Fibroblast of lung (primary cell): ENCODE results near the gene FCRL2. TPM values are rescaled to one million over a fixed set of nuclear protein-coding genes. Genes with fewer than 3 reads are reported as not detected.

Experiments
- DNase-seq, 2 donors: peaks; one replicate each; pipeline versions ENCODE4 v3.0.0 to v3.0.0-alpha.2; 2010; ENCODE audit warnings: low read depth in 2 of 2
- H2AFZ ChIP-seq: 2 replicates; pipeline ENCODE4 v1.5.1; 2012; ENCODE audit warnings: low read length, control low read depth, inconsistent platforms
- H3K27ac ChIP-seq: 2 replicates; pipeline ENCODE4 v1.5.1; 2011; ENCODE audit warnings: low read length, control low read depth; ENCODE audit not compliant: insufficient read depth
- H3K27me3 ChIP-seq: 2 replicates; pipeline ENCODE4 v1.5.1; 2011; ENCODE audit warnings: mild to moderate bottlenecking, low read length; ENCODE audit not compliant: control insufficient read depth, insufficient read depth
- H3K36me3 ChIP-seq: 2 replicates; pipeline ENCODE4 v1.5.1; 2011; ENCODE audit warnings: low read length; ENCODE audit not compliant: control insufficient read depth, insufficient read depth
- H3K4me1 ChIP-seq: 2 replicates; pipeline ENCODE4 v1.5.1; 2011; ENCODE audit warnings: low read length; ENCODE audit not compliant: control insufficient read depth, insufficient read depth; ENCODE audit errors: extremely low read depth
- H3K4me2 ChIP-seq: 2 replicates; pipeline ENCODE4 v1.5.1; 2011; ENCODE audit warnings: low read length, control low read depth; ENCODE audit not compliant: insufficient read depth; ENCODE audit errors: extremely low read depth
- H3K4me3 ChIP-seq, 4 experiments: fragments of 200-600 bp in 1 of 4; sonication (generic) in 1 of 4; replicated peaks in 1 of 4; 2 replicates each; pipeline ENCODE4 v1.5.1; 2011 to 2016; ENCODE audit warnings: low read length in 4 of 4, low read depth in 3 of 4, mild to moderate bottlenecking in 3 of 4, control low read depth in 2 of 4, inconsistent platforms in 1 of 4, mixed read lengths in 1 of 4; ENCODE audit not compliant: insufficient read depth in 1 of 4; ENCODE audit errors: control extremely low read depth in 1 of 4
- H3K79me2 ChIP-seq: 2 replicates; pipeline ENCODE4 v1.5.1; 2012; ENCODE audit warnings: mild to moderate bottlenecking, low read length, inconsistent platforms; ENCODE audit not compliant: control insufficient read depth, insufficient read depth
- H3K9ac ChIP-seq: 2 replicates; pipeline ENCODE4 v1.5.1; 2011; ENCODE audit warnings: mild to moderate bottlenecking, low read length, control low read depth; ENCODE audit not compliant: insufficient read depth
- H3K9me3 ChIP-seq: 2 replicates; pipeline ENCODE4 v1.5.1; 2012; ENCODE audit warnings: low read depth, low read length; ENCODE audit not compliant: control insufficient read depth, insufficient read depth
- H4K20me1 ChIP-seq: 2 replicates; pipeline ENCODE4 v1.5.1; 2011; ENCODE audit warnings: low read length; ENCODE audit not compliant: control insufficient read depth, insufficient read depth; ENCODE audit errors: extremely low read depth
- EZH2 ChIP-seq: IDR thresholded peaks from 2 replicates; pipeline ENCODE4 v1.5.1; 2012; ENCODE audit warnings: low read length, control low read depth, mild to moderate bottlenecking; ENCODE audit errors: missing control alignments
- polyA plus RNA-seq, 2 donors: library from polyadenylated mRNA; depleted of rRNA in 1 of 2; stranded (reverse) in 1 of 2; unstranded in 1 of 2; fragments of >200 nt; gene quantifications; 2 replicates each; pipeline ENCODE4 v1.2.1, GENCODE V29; 2011 to 2012; ENCODE audit warnings: missing spikeins in 1 of 2
- total RNA-seq: library from RNA; depleted of rRNA; stranded (reverse); fragments of >200 nt; gene quantifications from 2 replicates; pipeline ENCODE4 v1.2.1, GENCODE V29; 2014
- TF ChIP-seq, protein P1 (sequence below), 2 donors: IDR thresholded peaks in 1 of 2; conservative IDR thresholded peaks in 1 of 2; 1 replicate in 1 of 2; 2 replicates in 1 of 2; pipeline ENCODE4 v1.5.1; 2011 to 2012; ENCODE audit warnings: low read length in 2 of 2, control low read depth in 1 of 2, inconsistent platforms in 1 of 2, low read depth in 1 of 2, mild to moderate bottlenecking in 1 of 2

The FCRL2 gene
- total and polyA plus RNA-seq, 2 donors (not counting 1 experiment from before 2014, with no cell fraction given) = not detected

DNA sequence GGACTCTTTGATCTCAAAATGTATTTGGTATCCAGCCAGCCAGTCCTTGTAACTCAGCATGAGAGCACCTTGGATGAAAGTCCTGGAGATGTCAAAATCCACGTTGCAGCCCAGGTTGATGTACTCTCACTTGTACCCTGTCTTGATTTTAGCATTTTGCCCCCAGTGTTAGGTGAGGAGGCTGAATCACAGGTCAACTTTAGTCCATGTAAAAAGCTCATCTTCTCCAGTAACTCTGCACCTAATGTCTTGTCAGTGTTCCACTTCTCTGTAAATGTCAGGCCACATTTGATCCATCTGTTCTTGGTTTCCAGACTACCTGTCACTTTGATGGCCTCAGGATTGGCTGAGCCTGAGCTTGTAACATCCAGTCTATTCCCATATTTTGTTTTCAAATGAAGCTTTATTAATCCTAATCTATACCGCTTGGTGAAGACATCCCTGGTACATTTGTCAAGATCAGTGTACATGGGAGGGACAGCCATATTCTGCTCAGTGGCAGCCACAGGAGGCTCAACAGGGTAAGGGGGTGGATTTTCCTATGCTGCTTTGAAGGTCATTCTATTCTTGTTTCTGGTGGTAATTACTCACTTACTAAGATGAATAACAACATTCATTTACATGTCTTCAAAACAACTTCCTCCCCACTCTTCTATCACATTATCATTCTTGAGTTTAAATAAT lies 52.3 kb downstream of the FCRL2 start:
- DNase-seq = no peak
- Histone ChIP-seq H3K4me2 (no peak overlapping the region), H3K27me3 (no peaks in the 10 kb centered on the region), H3K4me1 (no peaks in the 10 kb centered on the region), H3K9me3 (no peaks in the 10 kb centered on the region), H3K79me2 (no peaks in the 10 kb centered on the region), H3K9ac (no peak overlapping the region), H3K27ac (no peak overlapping the region), H4K20me1 (no peaks in the 10 kb centered on the region), H3K4me3 (no peak overlapping the region), H2AFZ (no peak overlapping the region), H3K36me3 (no peaks in the 10 kb centered on the region)
- TF ChIP-seq, protein P1, sequence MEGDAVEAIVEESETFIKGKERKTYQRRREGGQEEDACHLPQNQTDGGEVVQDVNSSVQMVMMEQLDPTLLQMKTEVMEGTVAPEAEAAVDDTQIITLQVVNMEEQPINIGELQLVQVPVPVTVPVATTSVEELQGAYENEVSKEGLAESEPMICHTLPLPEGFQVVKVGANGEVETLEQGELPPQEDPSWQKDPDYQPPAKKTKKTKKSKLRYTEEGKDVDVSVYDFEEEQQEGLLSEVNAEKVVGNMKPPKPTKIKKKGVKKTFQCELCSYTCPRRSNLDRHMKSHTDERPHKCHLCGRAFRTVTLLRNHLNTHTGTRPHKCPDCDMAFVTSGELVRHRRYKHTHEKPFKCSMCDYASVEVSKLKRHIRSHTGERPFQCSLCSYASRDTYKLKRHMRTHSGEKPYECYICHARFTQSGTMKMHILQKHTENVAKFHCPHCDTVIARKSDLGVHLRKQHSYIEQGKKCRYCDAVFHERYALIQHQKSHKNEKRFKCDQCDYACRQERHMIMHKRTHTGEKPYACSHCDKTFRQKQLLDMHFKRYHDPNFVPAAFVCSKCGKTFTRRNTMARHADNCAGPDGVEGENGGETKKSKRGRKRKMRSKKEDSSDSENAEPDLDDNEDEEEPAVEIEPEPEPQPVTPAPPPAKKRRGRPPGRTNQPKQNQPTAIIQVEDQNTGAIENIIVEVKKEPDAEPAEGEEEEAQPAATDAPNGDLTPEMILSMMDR (conservative IDR thresholded peaks at IDR 0.05 in 1 of 2, IDR thresholded peaks at IDR 0.05 in 1 of 2; ENCODE audit: low read depth in 1 of 2, low read length in 2 of 2) = no peak
- TF ChIP-seq EZH2 = no peak

DNA sequence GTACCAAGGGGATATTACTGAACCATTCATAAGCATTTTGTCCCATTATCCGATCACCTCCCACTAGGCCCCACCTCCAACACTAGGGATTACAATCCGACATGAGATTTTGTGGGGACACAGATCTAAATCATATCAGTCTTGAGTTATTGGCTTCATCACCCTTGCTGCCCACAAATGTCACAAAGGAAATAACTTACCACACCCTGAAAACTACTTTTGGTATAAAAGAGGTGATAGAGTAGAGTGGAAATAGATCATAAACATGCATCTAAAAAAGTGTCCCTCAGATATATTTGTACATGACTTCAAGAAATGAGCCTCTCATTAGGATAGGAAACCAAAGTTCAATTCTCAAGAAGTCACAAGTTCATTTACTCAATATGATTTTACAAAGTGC lies 53.8 kb downstream of the FCRL2 start:
- TF ChIP-seq, protein P1 (conservative IDR thresholded peaks at IDR 0.05 in 1 of 2, IDR thresholded peaks at IDR 0.05 in 1 of 2; ENCODE audit: low read depth in 1 of 2, low read length in 2 of 2) = no peak
- TF ChIP-seq EZH2 = no peak
- no peaks in the 10 kb centered on the region for H3K9me3 ChIP-seq
- no peak overlapping the region for H3K4me3 ChIP-seq
- no peak for DNase-seq
- no peaks in the 10 kb centered on the region for H3K4me1 ChIP-seq
- H3K36me3 ChIP-seq = no peaks in the 10 kb centered on the region
- H3K27me3 ChIP-seq = no peaks in the 10 kb centered on the region
- no peaks in the 10 kb centered on the region for H3K79me2 ChIP-seq
- H3K4me2 ChIP-seq = no peak overlapping the region
- no peak overlapping the region for H3K9ac ChIP-seq
- no peak overlapping the region for H2AFZ ChIP-seq
- H3K27ac ChIP-seq = no peak overlapping the region
- no peaks in the 10 kb centered on the region for H4K20me1 ChIP-seq

DNA sequence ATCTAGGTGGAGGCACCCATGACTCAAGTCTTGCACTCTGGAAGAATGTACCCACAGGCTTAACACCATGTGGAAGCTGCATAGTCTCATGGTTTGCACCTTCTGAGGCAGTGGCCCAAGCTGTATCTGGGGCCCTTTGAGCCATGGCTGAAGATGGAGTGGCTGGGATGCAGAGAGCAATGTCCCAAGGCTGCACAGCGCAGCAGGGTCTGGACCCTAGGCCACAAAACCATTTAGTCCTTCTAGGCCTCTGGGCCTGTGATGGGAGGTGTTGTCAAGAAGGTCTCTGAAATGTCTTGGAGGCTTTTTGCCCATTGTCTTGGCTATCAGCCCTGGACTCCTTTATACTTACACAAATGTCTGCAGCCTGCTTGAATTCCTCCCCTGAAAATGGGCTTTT lies 54.9 kb downstream of the FCRL2 start:
- H3K27ac ChIP-seq = no peak overlapping the region

More for the DNA sequence above, 54.9 kb downstream of the FCRL2 start:
- Histone ChIP-seq H4K20me1 (no peaks in the 10 kb centered on the region), H3K4me2 (no peak overlapping the region), H2AFZ (no peak overlapping the region), H3K27me3 (no peaks in the 10 kb centered on the region), H3K4me3 (no peak overlapping the region), H3K4me1 (no peaks in the 10 kb centered on the region), H3K9ac (no peak overlapping the region), H3K9me3 (no peaks in the 10 kb centered on the region), H3K79me2 (no peaks in the 10 kb centered on the region), H3K36me3 (no peaks in the 10 kb centered on the region)
- DNase-seq = no peak
- TF ChIP-seq, protein P1 (conservative IDR thresholded peaks at IDR 0.05 in 1 of 2, IDR thresholded peaks at IDR 0.05 in 1 of 2; ENCODE audit: low read depth in 1 of 2, low read length in 2 of 2) = no peak
- TF ChIP-seq EZH2 = no peak
